Neuron (in vitro differentiated cells): ENCODE data around the gene ALMS1.

Experiments used
- H2AFZ ChIP-seq: one replicate; pipeline ENCODE4 v1.6.1; 2013; ENCODE audit warnings: low read depth, mild to moderate bottlenecking, inconsistent platforms, low read length, moderate library complexity
- H3K27me3 ChIP-seq: one replicate; pipeline ENCODE4 v1.6.1; 2013; ENCODE audit warnings: low read length; ENCODE audit not compliant: insufficient read depth
- H3K36me3 ChIP-seq: one replicate; pipeline ENCODE4 v1.6.1; 2013; ENCODE audit warnings: low read length; ENCODE audit not compliant: insufficient read depth
- H3K4me1 ChIP-seq: one replicate; pipeline ENCODE4 v1.6.1; 2013; ENCODE audit warnings: low read length; ENCODE audit not compliant: insufficient read depth
- H3K4me3 ChIP-seq: 2 replicates; pipeline ENCODE4 v1.5.1; 2013; ENCODE audit warnings: mild to moderate bottlenecking, low read length, moderate library complexity
- H3K9me3 ChIP-seq: one replicate; pipeline ENCODE4 v1.6.1; 2013; ENCODE audit warnings: low read length

Gene ALMS1

DNA sequence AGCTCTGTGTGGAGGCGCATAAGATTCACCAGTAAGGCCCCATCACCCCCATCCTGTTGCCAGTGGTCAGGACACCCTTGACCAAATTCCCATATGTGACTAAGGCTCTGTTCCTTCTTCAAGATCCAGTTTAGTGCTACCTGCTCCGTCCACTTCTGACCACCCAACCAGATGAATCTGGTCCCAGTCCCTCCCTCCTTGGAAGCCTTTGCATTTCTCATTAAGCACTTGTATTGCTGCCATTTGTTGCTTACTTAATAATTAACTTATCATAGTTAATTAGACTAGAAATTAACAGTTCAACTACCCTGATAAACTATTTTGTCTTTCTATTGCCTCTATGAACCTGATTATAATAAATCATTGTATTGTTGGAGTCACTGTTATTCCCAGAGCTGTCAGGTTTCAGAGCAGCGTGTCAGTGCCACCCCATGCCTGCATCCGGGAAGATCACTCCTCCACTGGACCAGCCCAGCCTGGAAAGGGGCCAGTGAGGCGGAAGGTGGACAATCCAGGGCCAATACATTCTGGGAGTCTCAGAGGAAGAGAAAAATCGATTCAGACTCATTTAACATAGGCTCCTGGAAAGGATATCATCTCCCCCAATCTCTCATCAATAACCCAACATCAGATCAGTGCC, 266.1 kb downstream of the ALMS1 start:
- no peaks in the 10 kb centered on the region for H3K9me3 ChIP-seq
- H2AFZ ChIP-seq: no peak overlapping the region
- no peaks in the 10 kb centered on the region for H3K27me3 ChIP-seq
- H3K36me3 ChIP-seq: no peaks in the 10 kb centered on the region
- H3K4me1 ChIP-seq: no peaks in the 10 kb centered on the region
- H3K4me3 ChIP-seq: no peak overlapping the region

DNA sequence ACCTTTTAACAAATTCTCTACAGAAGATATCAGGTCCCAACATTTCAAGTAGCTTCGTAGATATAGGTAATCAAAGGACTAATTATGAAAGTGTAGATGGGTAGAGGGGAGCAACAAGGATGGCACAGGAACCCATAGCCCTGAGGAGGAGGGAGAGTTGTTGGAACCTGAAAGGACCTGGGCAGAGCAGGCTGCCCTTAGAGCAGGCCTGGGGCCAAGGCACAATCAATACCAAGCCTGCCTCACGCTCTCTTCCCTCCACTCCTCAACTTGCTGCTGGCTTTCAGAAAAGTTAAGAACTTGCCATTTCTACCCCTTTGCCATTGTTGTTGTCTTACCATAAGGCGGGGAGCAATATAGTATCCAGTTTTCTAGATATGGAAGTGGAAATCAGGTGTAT, 266.7 kb downstream of the ALMS1 start:
- H3K4me1 ChIP-seq: no peaks in the 10 kb centered on the region
- no peaks in the 10 kb centered on the region for H3K9me3 ChIP-seq
- no peak overlapping the region for H3K4me3 ChIP-seq
- no peaks in the 10 kb centered on the region for H3K27me3 ChIP-seq
- no peaks in the 10 kb centered on the region for H3K36me3 ChIP-seq
- H2AFZ ChIP-seq: no peak overlapping the region

DNA sequence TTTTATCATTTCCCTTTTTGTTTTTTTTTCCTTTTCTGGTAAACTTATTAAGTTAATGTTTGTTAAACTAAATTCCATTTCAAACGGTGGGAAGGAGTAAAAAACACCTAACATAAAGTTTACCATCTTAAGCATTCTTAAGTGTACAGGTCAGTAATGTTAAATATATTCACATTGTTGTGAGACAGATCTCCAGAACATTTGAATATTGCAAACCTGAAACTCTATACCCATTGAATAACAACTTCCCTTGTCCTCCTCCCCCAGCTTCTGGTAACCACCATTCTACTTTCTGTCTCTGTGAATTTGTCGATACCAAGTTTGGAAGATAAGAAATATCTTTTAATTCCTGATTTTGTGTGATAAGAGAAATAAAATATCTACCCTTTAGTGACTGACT, 268.5 kb downstream of the ALMS1 start:
- Histone ChIP-seq H3K4me3 (no peak overlapping the region), H2AFZ (no peak overlapping the region), H3K9me3 (peaks cover under 1% of the 10 kb centered on the region), H3K4me1 (no peaks in the 10 kb centered on the region), H3K27me3 (peaks cover under 1% of the 10 kb centered on the region), H3K36me3 (no peaks in the 10 kb centered on the region)
